ENCODE measurements around the gene LONRF2. TPM values are rescaled to one million over a fixed set of nuclear protein-coding genes. Genes with fewer than 3 reads are reported as not detected.

Gene LONRF2
- polyA plus RNA-seq, 1 donor (not counting 4 experiments of a cell fraction or from before 2014, with no cell fraction given), result not detected

- H3K27me3 ChIP-seq (ENCODE audit: control insufficient read depth, extremely low read depth, insufficient read depth, low read length), result peaks cover 3% of the 10 kb centered on the region
- FAIRE-seq, result no peak
Observed at GRCh38 chr2:100279586-100280534, 42.4 kb downstream of the LONRF2 start.

GRCh38 chr2:100278986-100279385 lies 43.3 kb downstream of the LONRF2 start:
- no peak overlapping the region for H3K27ac ChIP-seq (ENCODE audit: control insufficient read depth, insufficient read depth, low read length)
- FAIRE-seq, result no peak
- dilution Hi-C loops (cut with MboI; ENCODE audit: extremely low pct_ligation_motif_present, low sequenced_read_pairs), result no loop called here

More at GRCh38 chr2:100279586-100280534, 42.4 kb downstream of the LONRF2 start:
- Histone ChIP-seq H3K9me3 (ENCODE audit: control insufficient read depth, low read depth, low read length) (no peaks in the 10 kb centered on the region), H2AFZ (ENCODE audit: control insufficient read depth, low read length) (no peak overlapping the region), H3K9me1 (ENCODE audit: control insufficient read depth, extremely low read depth, insufficient read depth, low read length) (no peaks in the 10 kb centered on the region), H3K4me3 (ENCODE audit: control insufficient read depth in 2 of 3, extremely low read depth in 1 of 3, insufficient read depth in 2 of 3, low read depth in 1 of 3, low read length in 3 of 3) (no peak overlapping the region), H3K9ac (ENCODE audit: control insufficient read depth, extremely low read depth, insufficient read depth, low read length) (no peak overlapping the region), H3K4me1 (ENCODE audit: control insufficient read depth, extremely low read depth, insufficient read depth, low read length) (no peaks in the 10 kb centered on the region), H4K20me1 (ENCODE audit: control insufficient read depth, extremely low read depth, insufficient read depth, low read length) (no peaks in the 10 kb centered on the region), H3K4me2 (ENCODE audit: control insufficient read depth, extremely low read depth, insufficient read depth, low read depth, low read length) (no peak overlapping the region), H3K27ac (ENCODE audit: control insufficient read depth, insufficient read depth, low read length) (no peak overlapping the region), H3K79me2 (ENCODE audit: control insufficient read depth, insufficient read depth, low read length) (no peaks in the 10 kb centered on the region), H3K36me3 (ENCODE audit: control insufficient read depth in 2 of 2, extremely low read depth in 1 of 2, insufficient read depth in 2 of 2, low read length in 2 of 2) (no peaks in the 10 kb centered on the region)
- no peak for TF ChIP-seq CTCF (optimal IDR thresholded peaks at IDR 0.05 in 1 of 3, IDR thresholded peaks at IDR 0.05 in 1 of 3, conservative IDR thresholded peaks at IDR 0.05 in 1 of 3; ENCODE audit: extremely low read depth in 1 of 3, insufficient read depth in 2 of 3, low read length in 3 of 3)
- no peak for TF ChIP-seq EZH2 (IDR thresholded peaks at IDR 0.05; ENCODE audit: low read length)
- dilution Hi-C loops (cut with MboI; ENCODE audit: extremely low pct_ligation_motif_present, low sequenced_read_pairs), result no loop called here
- DNase-seq (ENCODE audit: low read depth, low spot score), result no peak

More at GRCh38 chr2:100278986-100279385, 43.3 kb downstream of the LONRF2 start:
- H3K9me1 ChIP-seq (ENCODE audit: control insufficient read depth, extremely low read depth, insufficient read depth, low read length), result no peaks in the 10 kb centered on the region
- DNase-seq (ENCODE audit: low read depth, low spot score), result no peak
- no peaks in the 10 kb centered on the region for H3K9me3 ChIP-seq (ENCODE audit: control insufficient read depth, low read depth, low read length)
- no peak overlapping the region for H3K9ac ChIP-seq (ENCODE audit: control insufficient read depth, extremely low read depth, insufficient read depth, low read length)
- no peaks in the 10 kb centered on the region for H4K20me1 ChIP-seq (ENCODE audit: control insufficient read depth, extremely low read depth, insufficient read depth, low read length)
- H3K36me3 ChIP-seq (ENCODE audit: control insufficient read depth in 2 of 2, extremely low read depth in 1 of 2, insufficient read depth in 2 of 2, low read length in 2 of 2), result no peaks in the 10 kb centered on the region
- no peak overlapping the region for H2AFZ ChIP-seq (ENCODE audit: control insufficient read depth, low read length)
- peaks cover 3% of the 10 kb centered on the region for H3K27me3 ChIP-seq (ENCODE audit: control insufficient read depth, extremely low read depth, insufficient read depth, low read length)
- H3K79me2 ChIP-seq (ENCODE audit: control insufficient read depth, insufficient read depth, low read length), result no peaks in the 10 kb centered on the region
- no peak overlapping the region for H3K4me3 ChIP-seq (ENCODE audit: control insufficient read depth in 2 of 3, extremely low read depth in 1 of 3, insufficient read depth in 2 of 3, low read depth in 1 of 3, low read length in 3 of 3)
- no peak overlapping the region for H3K4me2 ChIP-seq (ENCODE audit: control insufficient read depth, extremely low read depth, insufficient read depth, low read depth, low read length)
- TF ChIP-seq EZH2 (IDR thresholded peaks at IDR 0.05; ENCODE audit: low read length) (no peak), CTCF (optimal IDR thresholded peaks at IDR 0.05 in 1 of 3, IDR thresholded peaks at IDR 0.05 in 1 of 3, conservative IDR thresholded peaks at IDR 0.05 in 1 of 3; ENCODE audit: extremely low read depth in 1 of 3, insufficient read depth in 2 of 3, low read length in 3 of 3) (no peak)
- H3K4me1 ChIP-seq (ENCODE audit: control insufficient read depth, extremely low read depth, insufficient read depth, low read length), result no peaks in the 10 kb centered on the region

Data from keratinocyte (primary cell).